Gastrocnemius medialis (tissue), 4 donors: ENCODE measurements around the gene MUSK.

Experiments used
- CTCF ChIP-seq, 5 experiments: fragments of 450-650 bp in 3 of 5; fragments of 200-600 bp in 2 of 5; sonication (generic) in 2 of 5; IDR thresholded peaks in 4 of 5; conservative IDR thresholded peaks in 1 of 5; 1 replicate in 4 of 5; 2 replicates in 1 of 5; pipeline ENCODE4 v1.5.1; 2016 to 2019; ENCODE audit warnings: antibody characterized with exemption in 5 of 5, mild to moderate bottlenecking in 3 of 5, moderate library complexity in 3 of 5
- POLR2A ChIP-seq, 2 donors: fragments of 450-650 bp; IDR thresholded peaks; one replicate each; pipeline ENCODE4 v1.6.1; 2017; ENCODE audit warnings: antibody characterized with exemption in 2 of 2, mild to moderate bottlenecking in 2 of 2, moderate library complexity in 2 of 2

GRCh38 chr9:110828264-110828663 lies 159.7 kb downstream of the MUSK start:
- TF ChIP-seq CTCF (IDR thresholded peaks at IDR 0.05 in 4 of 5, conservative IDR thresholded peaks at IDR 0.05 in 1 of 5) (no peak), POLR2A (IDR thresholded peaks at IDR 0.05) (no peak)
